Effector CD4-positive, alpha-beta T cell (primary cell): ENCODE measurements around the gene CPXM2.

Source experiments
- DNase-seq: peaks from one replicate; pipeline ENCODE4 v3.0.0-alpha.2; 2020

Gene CPXM2

GRCh38 chr10:123769647-123770046, 122.0 kb downstream of the CPXM2 start:
- DNase-seq, result no peak

GRCh38 chr10:123766761-123767160, 124.8 kb downstream of the CPXM2 start:
- DNase-seq, result no peak

GRCh38 chr10:123766012-123766411, 125.6 kb downstream of the CPXM2 start:
- DNase-seq, result no peak

GRCh38 chr10:123761666-123762230, 129.9 kb downstream of the CPXM2 start:
- no peak for DNase-seq

- no peak for DNase-seq
Measured at GRCh38 chr10:123761038-123761428, 130.6 kb downstream of the CPXM2 start.

- no peak for DNase-seq
Measured at GRCh38 chr10:123760356-123761037, 131.1 kb downstream of the CPXM2 start.

GRCh38 chr10:123759501-123760031, 132.0 kb downstream of the CPXM2 start:
- no peak for DNase-seq

GRCh38 chr10:123759041-123759440, 132.6 kb downstream of the CPXM2 start:
- DNase-seq, result no peak

- DNase-seq, result no peak
Measured at GRCh38 chr10:123757853-123758252, 133.8 kb downstream of the CPXM2 start.

- DNase-seq, result no peak
Measured at GRCh38 chr10:123755061-123755460, 136.5 kb downstream of the CPXM2 start.

GRCh38 chr10:123754123-123754522, 137.5 kb downstream of the CPXM2 start:
- no peak for DNase-seq

GRCh38 chr10:123751342-123752134, 140.1 kb downstream of the CPXM2 start:
- no peak for DNase-seq

GRCh38 chr10:123750901-123751300, 140.7 kb downstream of the CPXM2 start:
- no peak for DNase-seq

GRCh38 chr10:123748711-123749110, 142.9 kb downstream of the CPXM2 start:
- no peak for DNase-seq

- DNase-seq, result no peak
Measured at GRCh38 chr10:123747426-123747825, 144.2 kb downstream of the CPXM2 start.

GRCh38 chr10:123746942-123747341, 144.7 kb downstream of the CPXM2 start:
- DNase-seq, result no peak

GRCh38 chr10:123746520-123746919, 145.1 kb downstream of the CPXM2 start:
- no peak for DNase-seq

- no peak for DNase-seq
Measured at GRCh38 chr10:123746061-123746460, 145.5 kb downstream of the CPXM2 start.

GRCh38 chr10:123744224-123744536, 147.4 kb downstream of the CPXM2 start:
- no peak for DNase-seq

- DNase-seq, result no peak
Measured at GRCh38 chr10:123743441-123744223, 148.0 kb downstream of the CPXM2 start.

- no peak for DNase-seq
Measured at GRCh38 chr10:123742751-123743440, 148.7 kb downstream of the CPXM2 start.

- no peak for DNase-seq
Measured at GRCh38 chr10:123741711-123742110, 149.9 kb downstream of the CPXM2 start.
